ENCODE measurements around the gene CCT7. TPM values are rescaled to one million over a fixed set of nuclear protein-coding genes. Genes with fewer than 3 reads are reported as not detected.

Gene CCT7
- total RNA-seq, 1 donor from 2014 or later: 111 TPM

- no peak for DNase-seq (ENCODE audit: low spot score)
Measured at GRCh38 chr2:73292906-73293533, 58.9 kb downstream of the CCT7 start.

DNA sequence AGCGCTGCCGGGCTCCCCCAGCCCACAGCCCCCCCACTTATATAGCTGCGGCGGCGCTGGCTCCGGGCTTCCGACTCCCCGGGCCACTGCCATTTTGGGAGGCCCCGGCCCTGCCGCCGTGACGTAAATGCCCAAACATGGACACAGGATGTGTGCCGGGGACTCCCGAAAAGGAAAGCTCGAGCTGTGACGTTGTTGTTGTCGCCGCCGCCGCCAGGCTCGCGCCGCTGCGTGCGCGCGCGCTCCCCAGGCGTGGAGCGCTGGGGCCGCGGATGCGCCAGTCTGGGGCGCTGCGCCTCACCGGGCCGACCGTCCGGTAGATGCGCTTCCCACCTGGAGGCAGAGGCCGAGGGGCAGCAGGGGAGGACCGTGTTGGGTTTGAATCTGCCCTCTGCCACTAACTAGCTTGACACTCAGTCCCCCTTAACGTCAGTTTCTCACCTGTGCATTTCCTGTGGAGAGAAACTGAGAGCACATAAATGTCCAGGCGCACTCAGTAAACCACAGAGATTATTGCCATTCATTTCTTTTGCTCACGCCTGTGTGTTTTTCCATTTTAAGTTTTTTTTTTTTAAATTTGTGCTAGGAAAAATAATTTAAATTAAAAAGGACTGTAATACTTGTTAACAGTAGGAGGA is 59.5 kb downstream of the CCT7 start, which contains the start of gene EGR4:
TSS of gene EGR4 (minus strand) at position 15 of the 638 bp plus-strand sequence. CDS start 231 bp downstream, outside the sequence.
- peak; percentile 17 for DNase-seq (ENCODE audit: low spot score)

- no peak for DNase-seq (ENCODE audit: low spot score)
Measured at GRCh38 chr2:73294239-73294638, 60.1 kb downstream of the CCT7 start.

DNA sequence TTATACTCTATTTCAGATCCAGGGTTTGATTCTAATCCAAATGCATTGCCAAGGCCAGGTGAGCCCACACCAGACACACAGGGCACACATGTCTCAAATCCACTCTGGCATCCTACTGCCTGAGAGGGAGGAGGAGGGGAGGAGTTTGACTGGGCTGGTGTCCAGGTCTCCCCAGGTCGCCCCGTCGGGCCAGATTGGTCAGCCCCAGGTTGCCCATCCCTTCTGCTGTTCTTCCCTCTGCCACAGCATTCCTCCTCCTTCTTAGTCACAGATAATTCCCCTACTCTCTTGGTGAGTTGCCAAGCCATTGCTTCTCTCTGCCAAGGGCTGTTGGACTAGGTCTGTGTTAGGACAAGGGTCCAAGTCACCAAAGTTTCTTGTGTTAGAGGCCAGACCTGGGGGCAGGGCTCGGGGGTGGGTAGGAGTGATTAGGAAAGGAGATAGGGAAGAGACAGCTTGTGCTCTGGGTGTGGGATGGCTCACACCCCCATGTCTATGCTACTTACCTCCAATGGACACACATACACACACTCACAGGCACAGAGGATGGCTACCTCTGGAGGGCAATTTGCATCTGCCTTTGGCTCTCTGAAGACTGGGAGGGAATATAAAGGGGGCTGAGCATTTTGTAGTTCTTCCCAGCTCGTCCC is 61.8 kb downstream of the CCT7 start:
- DNase-seq (ENCODE audit: low spot score): no peak

DNA sequence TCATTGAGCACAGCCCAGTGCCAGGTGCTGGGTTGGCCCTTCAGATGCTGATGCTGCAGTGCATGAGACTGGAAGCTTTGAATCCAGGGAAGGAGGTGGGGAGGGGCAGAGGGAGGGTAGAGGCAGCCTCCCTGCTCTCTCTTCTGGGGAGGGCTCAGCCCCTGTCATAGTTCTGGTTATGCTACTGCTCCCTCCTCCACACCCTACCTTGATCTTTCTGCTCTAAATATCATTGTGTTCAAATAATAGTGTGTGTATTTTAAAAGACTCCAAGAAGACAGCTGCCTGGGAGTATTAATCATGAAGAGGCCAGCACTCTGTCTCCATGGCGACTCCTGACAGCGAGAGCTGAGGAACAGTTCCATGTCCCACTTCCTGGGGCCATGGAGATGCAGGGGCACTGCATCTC is 63.0 kb downstream of the CCT7 start:
- no peak for DNase-seq (ENCODE audit: low spot score)

- no peak for DNase-seq (ENCODE audit: low spot score)
Measured at GRCh38 chr2:73297586-73297985, 63.5 kb downstream of the CCT7 start.

DNA sequence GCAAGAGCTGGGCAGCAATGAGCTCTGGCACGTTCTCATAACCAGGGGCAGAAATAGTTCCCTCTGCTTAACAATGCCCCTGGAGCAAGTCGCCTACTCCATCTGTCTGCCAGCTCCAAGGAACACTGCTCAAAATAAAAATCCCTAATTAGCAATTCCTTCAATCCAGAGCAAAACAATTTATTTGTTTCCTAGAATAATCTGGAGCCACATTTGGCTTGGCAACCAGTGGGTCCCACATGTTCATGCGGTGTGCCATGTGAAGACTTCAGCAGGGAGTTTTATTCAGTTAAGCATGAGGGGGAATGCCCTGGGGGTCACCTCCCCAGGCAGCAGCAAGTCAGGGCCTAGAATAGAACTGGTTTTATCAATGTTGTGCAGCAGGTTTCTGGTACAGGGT is 66.8 kb downstream of the CCT7 start:
- no peak for DNase-seq (ENCODE audit: low spot score)

GRCh38 chr2:73301636-73302035 is 67.5 kb downstream of the CCT7 start:
- no peak for DNase-seq (ENCODE audit: low spot score)

Other genes with a start within 250 kb of the CCT7 start
- gene SFXN5, start 162.6 kb upstream of the CCT7 start, total RNA-seq (ENCODE audit: insufficient read depth, low replicate concordance): 19.0 TPM
- gene RAB11FIP5, start 121.4 kb upstream of the CCT7 start, total RNA-seq (ENCODE audit: insufficient read depth, low replicate concordance): 21.4 TPM
- 3.4 TPM for gene NOTO, start 31.7 kb upstream of the CCT7 start, total RNA-seq (ENCODE audit: insufficient read depth, low replicate concordance)
- 50.1 TPM for gene SMYD5, start 20.1 kb upstream of the CCT7 start, total RNA-seq (ENCODE audit: insufficient read depth, low replicate concordance)
- gene PRADC1, start 1.1 kb upstream of the CCT7 start, total RNA-seq (ENCODE audit: insufficient read depth, low replicate concordance): 2.2 TPM
- 1.2 TPM for gene FBXO41, start 50.2 kb downstream of the CCT7 start, total RNA-seq (ENCODE audit: insufficient read depth, low replicate concordance)
- gene EGR4, start 59.2 kb downstream of the CCT7 start, total RNA-seq (ENCODE audit: insufficient read depth, low replicate concordance): 1.4 TPM
- 36.4 TPM for gene ALMS1, start 151.5 kb downstream of the CCT7 start, total RNA-seq (ENCODE audit: insufficient read depth, low replicate concordance)

All from umbilical cord (tissue), 2 donors.